Mucosa of rectum (tissue), 2 donors: ENCODE measurements around the gene TMEM19.

Experiments used
- H3K27ac ChIP-seq, 2 donors: one replicate each; pipeline ENCODE4 v1.7.0; 2013; ENCODE audit warnings: inconsistent platforms in 2 of 2, low read depth in 2 of 2, low read length in 2 of 2
- H3K27me3 ChIP-seq, 2 donors: one replicate each; pipeline ENCODE4 v1.7.0; 2013; ENCODE audit warnings: low read length in 2 of 2; ENCODE audit not compliant: control insufficient read depth in 2 of 2, insufficient read depth in 2 of 2
- H3K36me3 ChIP-seq, 2 donors: one replicate each; pipeline ENCODE4 v1.7.0; 2013; ENCODE audit warnings: low read length in 2 of 2; ENCODE audit not compliant: control insufficient read depth in 2 of 2, insufficient read depth in 2 of 2
- H3K4me1 ChIP-seq, 2 donors: one replicate each; pipeline ENCODE4 v1.7.0; 2013; ENCODE audit warnings: low read length in 2 of 2, mild to moderate bottlenecking in 1 of 2; ENCODE audit not compliant: control insufficient read depth in 2 of 2, insufficient read depth in 2 of 2
- H3K4me3 ChIP-seq, 2 donors: one replicate each; pipeline ENCODE4 v1.7.0; 2013; ENCODE audit warnings: low read length in 2 of 2
- H3K9ac ChIP-seq, 2 donors: one replicate each; pipeline ENCODE4 v1.7.0; 2013; ENCODE audit warnings: low read length in 2 of 2, low read depth in 1 of 2, mild to moderate bottlenecking in 1 of 2
- H3K9me3 ChIP-seq, 2 donors: one replicate each; pipeline ENCODE4 v1.7.0; 2013; ENCODE audit warnings: low read length in 2 of 2; ENCODE audit not compliant: control insufficient read depth in 2 of 2
- donor health status: healthy.
- donor health status: Normal muscosa, but diverticular disease.

TMEM19 gene

GRCh38 chr12:71704920-71705319, 19.0 kb downstream of the TMEM19 start:
- no peaks in the 10 kb centered on the region for H3K27me3 ChIP-seq
- no peak overlapping the region for H3K27ac ChIP-seq
- no peaks in the 10 kb centered on the region for H3K9me3 ChIP-seq
- H3K4me1 ChIP-seq: no peaks in the 10 kb centered on the region
- no peak overlapping the region for H3K9ac ChIP-seq
- H3K36me3 ChIP-seq: peaks cover 7 to 8% of the 10 kb centered on the region in 2 donors
- H3K4me3 ChIP-seq: no peak overlapping the region

DNA sequence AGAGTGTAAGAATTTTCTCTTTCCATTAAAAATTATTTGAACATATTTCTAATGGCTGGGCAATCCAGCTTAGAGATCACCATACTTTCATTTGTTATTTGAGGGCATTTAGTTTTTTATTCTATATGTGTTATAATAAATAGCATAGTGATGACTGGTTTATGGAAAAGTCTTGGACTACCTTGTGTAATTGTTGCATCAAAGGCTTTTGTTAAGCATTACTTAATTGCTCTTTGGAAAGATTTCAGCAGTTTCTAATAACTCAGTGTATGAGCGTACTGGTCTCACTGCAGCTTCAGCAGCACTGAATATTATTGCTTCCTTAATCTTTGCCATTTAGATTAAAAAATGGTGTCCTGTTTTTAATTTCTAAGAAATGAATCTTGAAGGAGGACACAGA, 22.8 kb downstream of the TMEM19 start:
- Histone ChIP-seq H3K9me3 (peaks cover 0 to 4% of the 10 kb centered on the region in 2 donors), H3K9ac (no peak overlapping the region), H3K27ac (no peak overlapping the region), H3K27me3 (no peaks in the 10 kb centered on the region), H3K36me3 (no peaks in the 10 kb centered on the region), H3K4me3 (no peak overlapping the region), H3K4me1 (no peaks in the 10 kb centered on the region)

GRCh38 chr12:71710276-71711125, 24.6 kb downstream of the TMEM19 start:
- peaks cover 0 to 4% of the 10 kb centered on the region in 2 donors for H3K9me3 ChIP-seq
- no peak overlapping the region for H3K9ac ChIP-seq
- H3K36me3 ChIP-seq: no peaks in the 10 kb centered on the region
- no peaks in the 10 kb centered on the region for H3K27me3 ChIP-seq
- H3K4me1 ChIP-seq: no peaks in the 10 kb centered on the region
- no peak overlapping the region for H3K4me3 ChIP-seq
- H3K27ac ChIP-seq: no peak overlapping the region

DNA sequence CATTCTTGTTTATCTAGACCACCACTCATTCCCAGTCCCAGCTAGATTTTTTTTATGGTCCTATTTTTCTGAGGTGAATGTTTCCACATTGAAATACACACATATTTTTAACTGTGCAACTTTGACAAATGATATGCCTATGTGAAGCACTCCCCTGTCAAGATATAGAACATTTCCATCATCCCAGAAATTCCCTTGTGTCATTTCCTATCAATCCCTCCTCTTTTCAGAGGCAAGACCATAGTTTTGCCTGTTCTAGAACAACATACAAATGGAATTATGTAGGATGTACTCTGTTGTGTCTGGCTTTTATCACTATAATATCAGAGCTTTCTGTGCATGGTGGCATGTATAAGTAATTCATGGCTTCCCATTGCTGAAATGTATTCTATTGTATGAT, 32.7 kb downstream of the TMEM19 start:
- Histone ChIP-seq H3K4me3 (no peak overlapping the region), H3K36me3 (no peaks in the 10 kb centered on the region), H3K4me1 (no peaks in the 10 kb centered on the region), H3K9me3 (no peaks in the 10 kb centered on the region), H3K27ac (no peak overlapping the region), H3K9ac (no peak overlapping the region), H3K27me3 (no peaks in the 10 kb centered on the region)

DNA sequence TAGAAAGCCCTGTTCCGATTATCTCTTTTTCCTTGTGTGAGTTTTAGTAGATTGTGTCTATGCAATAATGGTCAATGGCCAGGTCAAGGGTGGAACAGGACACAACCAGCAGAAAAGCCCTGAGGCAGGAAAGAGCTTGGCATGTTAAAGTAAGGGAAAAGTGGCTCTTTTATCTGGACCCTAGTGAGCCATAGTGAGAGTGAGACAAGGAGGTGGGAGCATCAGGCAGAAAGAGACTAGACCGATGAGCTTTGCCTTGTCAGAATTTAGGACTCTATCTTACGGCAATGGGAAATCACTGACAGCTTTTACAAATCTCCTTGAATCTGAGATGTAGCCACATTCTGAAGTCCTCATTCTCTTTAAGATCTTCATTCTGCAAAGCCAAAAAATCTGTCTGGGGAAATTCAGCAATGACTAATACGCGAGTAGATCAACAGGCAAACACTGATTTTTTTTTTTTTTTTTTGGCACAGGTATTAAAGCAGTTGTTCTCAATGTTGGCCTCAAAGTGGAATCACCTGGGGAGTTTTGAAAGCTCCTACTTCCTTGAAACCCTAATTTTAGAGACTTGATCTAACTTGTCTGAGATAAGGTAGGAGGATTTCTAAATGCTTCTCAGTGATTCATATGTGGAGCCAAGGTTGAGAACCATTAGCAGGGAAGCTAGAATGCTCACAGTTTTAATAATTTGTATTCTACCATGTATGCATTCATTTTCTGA, 33.9 kb downstream of the TMEM19 start:
- no peaks in the 10 kb centered on the region for H3K27me3 ChIP-seq
- H3K4me1 ChIP-seq: no peaks in the 10 kb centered on the region
- H3K9me3 ChIP-seq: no peaks in the 10 kb centered on the region
- H3K27ac ChIP-seq: no peak overlapping the region
- no peak overlapping the region for H3K4me3 ChIP-seq
- no peaks in the 10 kb centered on the region for H3K36me3 ChIP-seq
- H3K9ac ChIP-seq: no peak overlapping the region

DNA sequence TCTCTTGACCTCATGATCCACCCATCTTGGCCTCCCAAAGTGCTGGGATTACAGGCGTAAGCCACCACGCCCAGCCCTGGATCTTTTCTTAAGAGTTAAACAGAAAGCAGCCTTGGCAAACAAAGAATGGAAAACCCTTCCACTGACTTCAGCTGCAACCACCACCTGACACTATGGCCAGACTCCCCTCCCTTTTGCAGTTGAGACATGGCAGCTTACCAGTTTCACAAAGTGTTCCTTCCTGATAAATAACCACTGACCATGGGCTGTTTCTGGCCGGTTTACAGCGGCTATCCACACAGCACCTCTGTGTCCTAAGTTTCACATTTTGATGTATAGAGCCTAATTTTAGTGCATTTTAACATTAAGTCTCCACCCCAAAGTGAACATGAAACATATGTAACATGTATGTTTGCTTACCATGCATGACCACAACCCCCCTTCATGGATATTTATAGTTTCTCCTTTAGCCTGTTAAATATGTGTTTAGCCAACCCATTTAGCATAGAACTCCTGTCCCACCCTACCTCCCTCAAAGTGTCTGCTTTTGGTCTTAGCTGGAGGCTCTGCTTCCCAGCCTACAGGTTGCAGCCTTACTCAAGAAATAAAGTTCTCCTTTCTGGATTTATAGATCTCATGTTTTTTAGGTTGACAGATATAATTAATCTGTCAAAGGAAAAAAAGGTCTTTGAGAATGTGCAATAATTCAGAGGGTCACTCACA, 36.1 kb downstream of the TMEM19 start:
- Histone ChIP-seq H3K36me3 (no peaks in the 10 kb centered on the region), H3K4me1 (no peaks in the 10 kb centered on the region), H3K9ac (no peak overlapping the region), H3K27me3 (no peaks in the 10 kb centered on the region), H3K9me3 (no peaks in the 10 kb centered on the region), H3K4me3 (no peak overlapping the region), H3K27ac (no peak overlapping the region)

DNA sequence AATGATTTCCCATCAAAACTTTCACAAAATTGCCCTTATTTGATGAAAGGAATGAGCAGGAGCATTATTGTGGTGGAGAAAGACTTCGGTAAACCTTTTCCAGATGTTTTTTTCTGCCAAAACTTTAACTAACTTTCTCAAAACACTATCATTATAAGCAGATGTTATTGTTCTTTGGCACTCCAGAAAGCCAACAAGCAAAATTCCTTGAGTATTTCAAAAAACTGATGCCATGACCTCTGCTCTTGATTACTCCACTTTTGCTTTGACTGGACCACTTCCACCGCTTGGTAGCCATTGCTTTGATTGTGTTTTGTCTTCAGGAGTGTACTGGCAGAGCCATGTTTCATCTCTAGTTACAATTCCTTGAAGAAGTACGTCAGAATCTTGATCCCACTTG, 39.1 kb downstream of the TMEM19 start:
- H3K36me3 ChIP-seq: no peaks in the 10 kb centered on the region
- H3K9me3 ChIP-seq: no peaks in the 10 kb centered on the region
- no peak overlapping the region for H3K9ac ChIP-seq
- no peaks in the 10 kb centered on the region for H3K27me3 ChIP-seq
- no peak overlapping the region for H3K27ac ChIP-seq
- H3K4me3 ChIP-seq: no peak overlapping the region
- H3K4me1 ChIP-seq: no peaks in the 10 kb centered on the region

- Histone ChIP-seq H3K27ac (no peak overlapping the region), H3K27me3 (no peaks in the 10 kb centered on the region), H3K36me3 (no peaks in the 10 kb centered on the region), H3K9me3 (no peaks in the 10 kb centered on the region), H3K4me3 (no peak overlapping the region), H3K9ac (no peak overlapping the region), H3K4me1 (no peaks in the 10 kb centered on the region)
Observed at GRCh38 chr12:71726548-71726947, 40.7 kb downstream of the TMEM19 start.

GRCh38 chr12:71727958-71728357, 42.1 kb downstream of the TMEM19 start:
- no peaks in the 10 kb centered on the region for H3K36me3 ChIP-seq
- H3K4me3 ChIP-seq: no peak overlapping the region
- no peak overlapping the region for H3K27ac ChIP-seq

DNA sequence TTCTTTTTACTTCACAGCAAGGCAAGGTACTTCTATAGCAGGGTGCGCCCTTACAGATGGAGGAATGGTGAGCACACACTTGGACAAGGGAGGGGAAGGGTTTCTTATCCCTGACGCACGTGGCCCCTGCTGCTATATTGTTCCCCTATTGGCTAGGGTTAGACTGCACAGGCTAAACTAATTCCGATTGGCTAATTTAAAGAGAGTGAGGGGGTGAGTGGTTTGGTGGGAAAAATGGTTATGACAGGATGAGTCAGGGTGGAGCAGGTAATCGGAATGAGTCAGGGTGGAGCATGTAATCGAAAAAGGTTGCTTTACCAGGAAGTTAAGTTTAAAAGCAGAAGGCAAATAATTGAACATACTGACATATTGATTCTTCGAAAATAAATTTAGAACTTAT, 45.1 kb downstream of the TMEM19 start:
- Histone ChIP-seq H3K36me3 (no peaks in the 10 kb centered on the region), H3K27ac (no peak overlapping the region), H3K4me1 (no peaks in the 10 kb centered on the region)

More at GRCh38 chr12:71727958-71728357, 42.1 kb downstream of the TMEM19 start:
- no peaks in the 10 kb centered on the region for H3K9me3 ChIP-seq
- no peaks in the 10 kb centered on the region for H3K4me1 ChIP-seq
- no peaks in the 10 kb centered on the region for H3K27me3 ChIP-seq
- no peak overlapping the region for H3K9ac ChIP-seq

More for the DNA sequence above, 45.1 kb downstream of the TMEM19 start:
- H3K9me3 ChIP-seq: no peaks in the 10 kb centered on the region
- H3K27me3 ChIP-seq: no peaks in the 10 kb centered on the region
- no peak overlapping the region for H3K9ac ChIP-seq
- H3K4me3 ChIP-seq: no peak overlapping the region
